ENCODE results near the gene ISCU.

Gene ISCU

GRCh38 chr12:108561852-108562347 lies 496 bp upstream of the ISCU start:
- H3K9ac ChIP-seq (ENCODE audit: low read depth in 1 of 2, low read length in 2 of 2): peak overlapping the region; percentile 91 to 97
- peaks cover 25 to 29% of the 10 kb centered on the region in 2 donors for H3K36me3 ChIP-seq (ENCODE audit: control insufficient read depth in 2 of 2, insufficient read depth in 2 of 2, low read length in 2 of 2)
- peak overlapping the region; percentile 98 to 99 for H3K4me3 ChIP-seq (ENCODE audit: low read length in 2 of 2)
- no peaks in the 10 kb centered on the region for H3K27me3 ChIP-seq (ENCODE audit: control insufficient read depth in 2 of 2, insufficient read depth in 2 of 2, low read length in 2 of 2)
- H3K4me1 ChIP-seq (ENCODE audit: control insufficient read depth in 2 of 2, insufficient read depth in 2 of 2, low read length in 2 of 2): peaks cover 27 to 39% of the 10 kb centered on the region in 2 donors
- no peaks in the 10 kb centered on the region for H3K9me3 ChIP-seq (ENCODE audit: control insufficient read depth in 2 of 2, low read length in 2 of 2)
- peak overlapping the region; percentile 83 to 85 for H3K27ac ChIP-seq (ENCODE audit: low read depth in 2 of 2, low read length in 2 of 2)

GRCh38 chr12:108563136-108563803 lies 874 bp downstream of the ISCU start:
- peak overlapping the region; percentile 82 to 94 for H3K4me3 ChIP-seq (ENCODE audit: low read length in 2 of 2)
- no peaks in the 10 kb centered on the region for H3K27me3 ChIP-seq (ENCODE audit: control insufficient read depth in 2 of 2, insufficient read depth in 2 of 2, low read length in 2 of 2)
- peaks cover 28 to 43% of the 10 kb centered on the region in 2 donors for H3K4me1 ChIP-seq (ENCODE audit: control insufficient read depth in 2 of 2, insufficient read depth in 2 of 2, low read length in 2 of 2)

GRCh38 chr12:108563804-108564151 lies 1.4 kb downstream of the ISCU start:
- Histone ChIP-seq H3K4me1 (ENCODE audit: control insufficient read depth in 2 of 2, insufficient read depth in 2 of 2, low read length in 2 of 2) (peaks cover 27 to 44% of the 10 kb centered on the region in 2 donors), H3K27ac (ENCODE audit: low read depth in 2 of 2, low read length in 2 of 2) (peak overlapping the region in 1 of 2 donors; percentile 88)

More at GRCh38 chr12:108563136-108563803, 874 bp downstream of the ISCU start:
- peak overlapping the region; percentile 88 for H3K27ac ChIP-seq (ENCODE audit: low read depth in 2 of 2, low read length in 2 of 2)
- H3K9me3 ChIP-seq (ENCODE audit: control insufficient read depth in 2 of 2, low read length in 2 of 2): no peaks in the 10 kb centered on the region
- H3K36me3 ChIP-seq (ENCODE audit: control insufficient read depth in 2 of 2, insufficient read depth in 2 of 2, low read length in 2 of 2): peaks cover 39% of the 10 kb centered on the region in 2 donors
- peak overlapping the region; percentile 86 to 92 for H3K9ac ChIP-seq (ENCODE audit: low read depth in 1 of 2, low read length in 2 of 2)

GRCh38 chr12:108564724-108565123 lies 2.3 kb downstream of the ISCU start:
- Histone ChIP-seq H3K27ac (ENCODE audit: low read depth in 2 of 2, low read length in 2 of 2) (no peak overlapping the region), H3K9me3 (ENCODE audit: control insufficient read depth in 2 of 2, low read length in 2 of 2) (no peaks in the 10 kb centered on the region), H3K36me3 (ENCODE audit: control insufficient read depth in 2 of 2, insufficient read depth in 2 of 2, low read length in 2 of 2) (peaks cover 45 to 51% of the 10 kb centered on the region in 2 donors), H3K27me3 (ENCODE audit: control insufficient read depth in 2 of 2, insufficient read depth in 2 of 2, low read length in 2 of 2) (no peaks in the 10 kb centered on the region), H3K4me3 (ENCODE audit: low read length in 2 of 2) (no peak overlapping the region), H3K4me1 (ENCODE audit: control insufficient read depth in 2 of 2, insufficient read depth in 2 of 2, low read length in 2 of 2) (peaks cover 20 to 36% of the 10 kb centered on the region in 2 donors), H3K9ac (ENCODE audit: low read depth in 1 of 2, low read length in 2 of 2) (no peak overlapping the region)

More at GRCh38 chr12:108563804-108564151, 1.4 kb downstream of the ISCU start:
- peaks cover 44% of the 10 kb centered on the region in 2 donors for H3K36me3 ChIP-seq (ENCODE audit: control insufficient read depth in 2 of 2, insufficient read depth in 2 of 2, low read length in 2 of 2)
- peak overlapping the region; percentile 82 to 94 for H3K4me3 ChIP-seq (ENCODE audit: low read length in 2 of 2)
- peak overlapping the region; percentile 86 to 92 for H3K9ac ChIP-seq (ENCODE audit: low read depth in 1 of 2, low read length in 2 of 2)
- no peaks in the 10 kb centered on the region for H3K9me3 ChIP-seq (ENCODE audit: control insufficient read depth in 2 of 2, low read length in 2 of 2)
- H3K27me3 ChIP-seq (ENCODE audit: control insufficient read depth in 2 of 2, insufficient read depth in 2 of 2, low read length in 2 of 2): no peaks in the 10 kb centered on the region

- H3K9ac ChIP-seq (ENCODE audit: low read depth in 1 of 2, low read length in 2 of 2): no peak overlapping the region
- no peaks in the 10 kb centered on the region for H3K27me3 ChIP-seq (ENCODE audit: control insufficient read depth in 2 of 2, insufficient read depth in 2 of 2, low read length in 2 of 2)
These were observed 2.8 kb downstream of the ISCU start for GRCh38 chr12:108565146-108565545.

GRCh38 chr12:108565976-108566375 lies 3.6 kb downstream of the ISCU start:
- no peak overlapping the region for H3K4me3 ChIP-seq (ENCODE audit: low read length in 2 of 2)
- H3K27ac ChIP-seq (ENCODE audit: low read depth in 2 of 2, low read length in 2 of 2): peak overlapping the region; percentile 46 to 67
- H3K4me1 ChIP-seq (ENCODE audit: control insufficient read depth in 2 of 2, insufficient read depth in 2 of 2, low read length in 2 of 2): peaks cover 15 to 28% of the 10 kb centered on the region in 2 donors
- no peak overlapping the region for H3K9ac ChIP-seq (ENCODE audit: low read depth in 1 of 2, low read length in 2 of 2)
- peaks cover 45 to 51% of the 10 kb centered on the region in 2 donors for H3K36me3 ChIP-seq (ENCODE audit: control insufficient read depth in 2 of 2, insufficient read depth in 2 of 2, low read length in 2 of 2)
- H3K9me3 ChIP-seq (ENCODE audit: control insufficient read depth in 2 of 2, low read length in 2 of 2): no peaks in the 10 kb centered on the region
- no peaks in the 10 kb centered on the region for H3K27me3 ChIP-seq (ENCODE audit: control insufficient read depth in 2 of 2, insufficient read depth in 2 of 2, low read length in 2 of 2)

More at GRCh38 chr12:108565146-108565545, 2.8 kb downstream of the ISCU start:
- Histone ChIP-seq H3K36me3 (ENCODE audit: control insufficient read depth in 2 of 2, insufficient read depth in 2 of 2, low read length in 2 of 2) (peaks cover 45 to 51% of the 10 kb centered on the region in 2 donors), H3K27ac (ENCODE audit: low read depth in 2 of 2, low read length in 2 of 2) (no peak overlapping the region), H3K9me3 (ENCODE audit: control insufficient read depth in 2 of 2, low read length in 2 of 2) (no peaks in the 10 kb centered on the region), H3K4me3 (ENCODE audit: low read length in 2 of 2) (no peak overlapping the region), H3K4me1 (ENCODE audit: control insufficient read depth in 2 of 2, insufficient read depth in 2 of 2, low read length in 2 of 2) (peaks cover 16 to 32% of the 10 kb centered on the region in 2 donors)

- H3K36me3 ChIP-seq (ENCODE audit: control insufficient read depth in 2 of 2, insufficient read depth in 2 of 2, low read length in 2 of 2): peaks cover 45 to 51% of the 10 kb centered on the region in 2 donors
- no peak overlapping the region for H3K9ac ChIP-seq (ENCODE audit: low read depth in 1 of 2, low read length in 2 of 2)
These were observed 4.1 kb downstream of the ISCU start for GRCh38 chr12:108566452-108566851.

GRCh38 chr12:108567406-108568337 lies 5.3 kb downstream of the ISCU start:
- Histone ChIP-seq H3K9ac (ENCODE audit: low read depth in 1 of 2, low read length in 2 of 2) (no peak overlapping the region), H3K4me3 (ENCODE audit: low read length in 2 of 2) (no peak overlapping the region), H3K9me3 (ENCODE audit: control insufficient read depth in 2 of 2, low read length in 2 of 2) (no peaks in the 10 kb centered on the region), H3K27me3 (ENCODE audit: control insufficient read depth in 2 of 2, insufficient read depth in 2 of 2, low read length in 2 of 2) (no peaks in the 10 kb centered on the region), H3K36me3 (ENCODE audit: control insufficient read depth in 2 of 2, insufficient read depth in 2 of 2, low read length in 2 of 2) (peaks cover 45 to 51% of the 10 kb centered on the region in 2 donors), H3K4me1 (ENCODE audit: control insufficient read depth in 2 of 2, insufficient read depth in 2 of 2, low read length in 2 of 2) (peaks cover 19 to 38% of the 10 kb centered on the region in 2 donors), H3K27ac (ENCODE audit: low read depth in 2 of 2, low read length in 2 of 2) (peak overlapping the region; percentile 74 to 76)

More at GRCh38 chr12:108566452-108566851, 4.1 kb downstream of the ISCU start:
- H3K4me3 ChIP-seq (ENCODE audit: low read length in 2 of 2): no peak overlapping the region
- peaks cover 15 to 33% of the 10 kb centered on the region in 2 donors for H3K4me1 ChIP-seq (ENCODE audit: control insufficient read depth in 2 of 2, insufficient read depth in 2 of 2, low read length in 2 of 2)
- H3K27me3 ChIP-seq (ENCODE audit: control insufficient read depth in 2 of 2, insufficient read depth in 2 of 2, low read length in 2 of 2): no peaks in the 10 kb centered on the region
- peak overlapping the region; percentile 46 to 67 for H3K27ac ChIP-seq (ENCODE audit: low read depth in 2 of 2, low read length in 2 of 2)
- H3K9me3 ChIP-seq (ENCODE audit: control insufficient read depth in 2 of 2, low read length in 2 of 2): no peaks in the 10 kb centered on the region

- Histone ChIP-seq H3K27me3 (ENCODE audit: control insufficient read depth in 2 of 2, insufficient read depth in 2 of 2, low read length in 2 of 2) (no peaks in the 10 kb centered on the region), H3K4me3 (ENCODE audit: low read length in 2 of 2) (no peak overlapping the region), H3K27ac (ENCODE audit: low read depth in 2 of 2, low read length in 2 of 2) (peak overlapping the region; percentile 74 to 76), H3K9ac (ENCODE audit: low read depth in 1 of 2, low read length in 2 of 2) (peak overlapping the region in 1 of 2 donors; percentile 43), H3K36me3 (ENCODE audit: control insufficient read depth in 2 of 2, insufficient read depth in 2 of 2, low read length in 2 of 2) (peaks cover 45 to 51% of the 10 kb centered on the region in 2 donors), H3K9me3 (ENCODE audit: control insufficient read depth in 2 of 2, low read length in 2 of 2) (no peaks in the 10 kb centered on the region), H3K4me1 (ENCODE audit: control insufficient read depth in 2 of 2, insufficient read depth in 2 of 2, low read length in 2 of 2) (peaks cover 18 to 38% of the 10 kb centered on the region in 2 donors)
These were observed 6.2 kb downstream of the ISCU start for GRCh38 chr12:108568338-108569154.

All from mucosa of rectum (tissue), 2 donors.